Right ventricle myocardium inferior (tissue), 1 donor: ENCODE measurements around the gene RELT. TPM values are rescaled to one million over a fixed set of nuclear protein-coding genes. Genes with fewer than 3 reads are reported as not detected.
"Not testable (repeated sequence)": the region's sequence is repeated elsewhere in the genome, so short reads cannot be mapped to it uniquely, and the experiment has no call there.

Experiments
- ATAC-seq: fragments of 200-7000 bp; cut with Tn5 transposase; one replicate; pipeline ENCODE4 v1.9.1; 2020; ENCODE audit warnings: mild to moderate bottlenecking, moderate library complexity
- DNase-seq: peaks from one replicate; pipeline ENCODE4 v3.0.0; 2021; ENCODE audit errors: missing footprints
- intact Hi-C: fragments of 100-400 bp; cut with DNase I; formaldehyde crosslinking; loops from one replicate; pipeline ENCODE4 v1.11.0; 2022
- total RNA-seq: library from RNA; stranded (reverse); fragmentation: NEBNext Ultra II Directional; extraction: Animal tissue kit (Norgen Biotek cat#: 25700); gene quantifications from one replicate; pipeline ENCODE4 v1.2.1, GENCODE V29; 2021
- donor health status: DM: no; HTN: yes; CAD: no; lungs with severe emphysema.

The RELT gene
- total RNA-seq, 1 donor from 2014 or later, result 2.3 TPM

- intact Hi-C loops, result no loop called here
- no peak for DNase-seq
- ATAC-seq, result no peak
Measured at GRCh38 chr11:73414977-73415651, 38.9 kb downstream of the RELT start.

- intact Hi-C loops, result no loop called here
- ATAC-seq, result no peak
- no peak for DNase-seq
Measured at GRCh38 chr11:73415854-73416615, 39.8 kb downstream of the RELT start.

- ATAC-seq, result no peak
- intact Hi-C loops, result no loop called here
- DNase-seq, result no peak
Measured at GRCh38 chr11:73416786-73417185, 40.6 kb downstream of the RELT start.

GRCh38 chr11:73420136-73420535, 43.9 kb downstream of the RELT start:
- DNase-seq (no peak), ATAC-seq (no peak)
- intact Hi-C loops, result no loop called here

- intact Hi-C loops, result no loop called here
- no peak for ATAC-seq
- no peak for DNase-seq
Measured at GRCh38 chr11:73422886-73423285, 46.7 kb downstream of the RELT start.

- intact Hi-C loops, result no loop called here
- DNase-seq (no peak), ATAC-seq (no peak)
Measured at GRCh38 chr11:73423506-73423905, 47.3 kb downstream of the RELT start.

- ATAC-seq (peak; percentile 53), DNase-seq (no peak)
- intact Hi-C loops, result no loop called here
Measured at GRCh38 chr11:73425108-73425507, 48.9 kb downstream of the RELT start.

- DNase-seq (no peak), ATAC-seq (no peak)
- intact Hi-C loops, result no loop called here
Measured at GRCh38 chr11:73426219-73426850, 50.1 kb downstream of the RELT start.

GRCh38 chr11:73428227-73428626, 52.0 kb downstream of the RELT start:
- intact Hi-C loops, result no loop called here
- DNase-seq, result no peak
- ATAC-seq, result no peak

- ATAC-seq, result no peak
- intact Hi-C loops, result no loop called here
- no peak for DNase-seq
Measured at GRCh38 chr11:73428699-73429098, 52.5 kb downstream of the RELT start.

GRCh38 chr11:73429121-73429750, 53.0 kb downstream of the RELT start:
- intact Hi-C loops, result no loop called here
- DNase-seq (no peak), ATAC-seq (no peak)

GRCh38 chr11:73430326-73430725, 54.1 kb downstream of the RELT start:
- intact Hi-C loops, result no loop called here
- ATAC-seq, result no peak

GRCh38 chr11:73431396-73431795, 55.2 kb downstream of the RELT start:
- intact Hi-C loops, result no loop called here
- DNase-seq, result no peak
- ATAC-seq, result no peak

More at GRCh38 chr11:73430326-73430725, 54.1 kb downstream of the RELT start:
- no peak for DNase-seq

GRCh38 chr11:73436859-73437258, 60.7 kb downstream of the RELT start:
- peak; percentile 31 for ATAC-seq
- intact Hi-C loops, DNase-seq: not testable (repeated sequence)

GRCh38 chr11:73439002-73439843, 63.0 kb downstream of the RELT start:
- intact Hi-C loops, result no loop called here
- ATAC-seq, result peak; percentile 68

GRCh38 chr11:73445980-73446379, 69.8 kb downstream of the RELT start:
- no peak for DNase-seq
- ATAC-seq, result no peak
- intact Hi-C loops, result no loop called here

More at GRCh38 chr11:73439002-73439843, 63.0 kb downstream of the RELT start:
- no peak for DNase-seq

GRCh38 chr11:73446766-73447165, 70.6 kb downstream of the RELT start:
- DNase-seq (no peak), ATAC-seq (peak; percentile 50)
- intact Hi-C loops, result no loop called here
